Neuron (in vitro differentiated cells): ENCODE measurements around the gene ANKRD31.
"Not testable (repeated sequence)": the region's sequence is repeated elsewhere in the genome, so short reads cannot be mapped to it uniquely, and the experiment has no call there.

Experiments used
- H2AFZ ChIP-seq: one replicate; pipeline ENCODE4 v1.6.1; 2013; ENCODE audit warnings: low read depth, mild to moderate bottlenecking, inconsistent platforms, low read length, moderate library complexity
- H3K27me3 ChIP-seq: one replicate; pipeline ENCODE4 v1.6.1; 2013; ENCODE audit warnings: low read length; ENCODE audit not compliant: insufficient read depth
- H3K36me3 ChIP-seq: one replicate; pipeline ENCODE4 v1.6.1; 2013; ENCODE audit warnings: low read length; ENCODE audit not compliant: insufficient read depth
- H3K4me1 ChIP-seq: one replicate; pipeline ENCODE4 v1.6.1; 2013; ENCODE audit warnings: low read length; ENCODE audit not compliant: insufficient read depth
- H3K4me3 ChIP-seq: 2 replicates; pipeline ENCODE4 v1.5.1; 2013; ENCODE audit warnings: mild to moderate bottlenecking, low read length, moderate library complexity
- H3K9me3 ChIP-seq: one replicate; pipeline ENCODE4 v1.6.1; 2013; ENCODE audit warnings: low read length

ANKRD31 gene

GRCh38 chr5:75202935-75203334 is 33.7 kb downstream of the ANKRD31 start:
- H3K4me1 ChIP-seq, result no peaks in the 10 kb centered on the region
- no peaks in the 10 kb centered on the region for H3K27me3 ChIP-seq
- no peaks in the 10 kb centered on the region for H3K36me3 ChIP-seq
- H2AFZ ChIP-seq, result no peak overlapping the region
- no peaks in the 10 kb centered on the region for H3K9me3 ChIP-seq
- no peak overlapping the region for H3K4me3 ChIP-seq

- Histone ChIP-seq H3K27me3 (no peaks in the 10 kb centered on the region), H3K9me3 (no peaks in the 10 kb centered on the region), H3K4me1 (no peaks in the 10 kb centered on the region), H3K4me3 (no peak overlapping the region), H3K36me3 (no peaks in the 10 kb centered on the region), H2AFZ (no peak overlapping the region)
Observed at GRCh38 chr5:75200776-75201175, 35.9 kb downstream of the ANKRD31 start.

GRCh38 chr5:75199946-75200345 is 36.7 kb downstream of the ANKRD31 start:
- no peak overlapping the region for H2AFZ ChIP-seq
- H3K4me1 ChIP-seq, result no peaks in the 10 kb centered on the region
- no peaks in the 10 kb centered on the region for H3K36me3 ChIP-seq
- no peak overlapping the region for H3K4me3 ChIP-seq
- H3K27me3 ChIP-seq, result no peaks in the 10 kb centered on the region
- H3K9me3 ChIP-seq, result no peaks in the 10 kb centered on the region

GRCh38 chr5:75199071-75199470 is 37.6 kb downstream of the ANKRD31 start:
- Histone ChIP-seq H3K4me1 (no peaks in the 10 kb centered on the region), H3K4me3 (no peak overlapping the region), H3K27me3 (no peaks in the 10 kb centered on the region), H2AFZ (no peak overlapping the region), H3K9me3 (no peaks in the 10 kb centered on the region), H3K36me3 (no peaks in the 10 kb centered on the region)

- H3K4me1 ChIP-seq, result no peaks in the 10 kb centered on the region
- no peaks in the 10 kb centered on the region for H3K27me3 ChIP-seq
- no peaks in the 10 kb centered on the region for H3K36me3 ChIP-seq
- no peak overlapping the region for H2AFZ ChIP-seq
- H3K4me3 ChIP-seq, result no peak overlapping the region
- no peaks in the 10 kb centered on the region for H3K9me3 ChIP-seq
Observed at GRCh38 chr5:75197745-75198144, 38.9 kb downstream of the ANKRD31 start.

- no peaks in the 10 kb centered on the region for H3K27me3 ChIP-seq
- no peaks in the 10 kb centered on the region for H3K36me3 ChIP-seq
- no peak overlapping the region for H3K4me3 ChIP-seq
- H3K4me1 ChIP-seq, result no peaks in the 10 kb centered on the region
- no peak overlapping the region for H2AFZ ChIP-seq
- no peaks in the 10 kb centered on the region for H3K9me3 ChIP-seq
Observed at GRCh38 chr5:75192804-75193203, 43.9 kb downstream of the ANKRD31 start.

GRCh38 chr5:75192264-75192663 is 44.4 kb downstream of the ANKRD31 start:
- H3K4me3 ChIP-seq, result no peak overlapping the region
- H3K9me3 ChIP-seq, result no peaks in the 10 kb centered on the region
- no peaks in the 10 kb centered on the region for H3K27me3 ChIP-seq
- no peak overlapping the region for H2AFZ ChIP-seq
- no peaks in the 10 kb centered on the region for H3K4me1 ChIP-seq
- no peaks in the 10 kb centered on the region for H3K36me3 ChIP-seq

GRCh38 chr5:75190227-75190626 is 46.5 kb downstream of the ANKRD31 start:
- Histone ChIP-seq H3K9me3 (no peaks in the 10 kb centered on the region), H3K36me3 (no peaks in the 10 kb centered on the region), H3K4me3 (no peak overlapping the region), H3K4me1 (no peaks in the 10 kb centered on the region), H2AFZ (no peak overlapping the region), H3K27me3 (no peaks in the 10 kb centered on the region)

GRCh38 chr5:75189353-75189752 is 47.3 kb downstream of the ANKRD31 start:
- Histone ChIP-seq H3K4me3 (no peak overlapping the region), H2AFZ (no peak overlapping the region), H3K27me3 (no peaks in the 10 kb centered on the region), H3K9me3 (no peaks in the 10 kb centered on the region), H3K4me1 (no peaks in the 10 kb centered on the region), H3K36me3 (no peaks in the 10 kb centered on the region)

GRCh38 chr5:75185763-75186162 is 50.9 kb downstream of the ANKRD31 start:
- Histone ChIP-seq H3K9me3 (no peaks in the 10 kb centered on the region), H3K4me3 (no peak overlapping the region), H3K27me3 (no peaks in the 10 kb centered on the region), H3K36me3 (no peaks in the 10 kb centered on the region), H2AFZ (no peak overlapping the region), H3K4me1 (no peaks in the 10 kb centered on the region)

- H3K4me1 ChIP-seq, H2AFZ ChIP-seq, H3K4me3 ChIP-seq, H3K36me3 ChIP-seq, H3K27me3 ChIP-seq, H3K9me3 ChIP-seq: not testable (repeated sequence)
Observed at GRCh38 chr5:75176009-75176408, 60.7 kb downstream of the ANKRD31 start.

- not testable (repeated sequence) for H3K4me1 ChIP-seq, H2AFZ ChIP-seq, H3K9me3 ChIP-seq, H3K36me3 ChIP-seq, H3K27me3 ChIP-seq, H3K4me3 ChIP-seq
Observed at GRCh38 chr5:75174872-75175271, 61.8 kb downstream of the ANKRD31 start.

- Histone ChIP-seq H3K27me3 (no peaks in the 10 kb centered on the region), H3K4me1 (no peaks in the 10 kb centered on the region), H2AFZ (no peak overlapping the region), H3K4me3 (no peak overlapping the region), H3K36me3 (no peaks in the 10 kb centered on the region), H3K9me3 (no peaks in the 10 kb centered on the region)
Observed at GRCh38 chr5:75169516-75169915, 67.2 kb downstream of the ANKRD31 start.

- Histone ChIP-seq H2AFZ (no peak overlapping the region), H3K9me3 (no peaks in the 10 kb centered on the region), H3K36me3 (no peaks in the 10 kb centered on the region), H3K4me1 (no peaks in the 10 kb centered on the region), H3K27me3 (no peaks in the 10 kb centered on the region), H3K4me3 (no peak overlapping the region)
Observed at GRCh38 chr5:75168026-75168735, 68.5 kb downstream of the ANKRD31 start.
